ENCODE results near the gene SLC22A17.
"Not testable (repeated sequence)": the region's sequence is repeated elsewhere in the genome, so short reads cannot be mapped to it uniquely, and the experiment has no call there.

GRCh38 chr14:23389871-23390270 is 37.2 kb upstream of the SLC22A17 start:
- TF ChIP-seq CTCF (IDR thresholded peaks at IDR 0.05; ENCODE audit: low read depth, low read length, poor library complexity, severe bottlenecking); EZH2phosphoT487 (IDR thresholded peaks at IDR 0.05; ENCODE audit: borderline replicate concordance, low read length): not testable (repeated sequence)
